22Rv1 (cell line): ENCODE measurements around the gene ADCK1.

ENCODE experiments used
- ZFX ChIP-seq: fragments of 450-650 bp; IDR thresholded peaks from 2 replicates; pipeline ENCODE4 v1.6.1; 2017; ENCODE audit warnings: antibody characterized with exemption, borderline replicate concordance
- TF ChIP-seq, protein P1 (sequence below): fragments of 450-650 bp; IDR thresholded peaks from 2 replicates; pipeline ENCODE4 v1.5.1; 2017; ENCODE audit warnings: mild to moderate bottlenecking

DNA sequence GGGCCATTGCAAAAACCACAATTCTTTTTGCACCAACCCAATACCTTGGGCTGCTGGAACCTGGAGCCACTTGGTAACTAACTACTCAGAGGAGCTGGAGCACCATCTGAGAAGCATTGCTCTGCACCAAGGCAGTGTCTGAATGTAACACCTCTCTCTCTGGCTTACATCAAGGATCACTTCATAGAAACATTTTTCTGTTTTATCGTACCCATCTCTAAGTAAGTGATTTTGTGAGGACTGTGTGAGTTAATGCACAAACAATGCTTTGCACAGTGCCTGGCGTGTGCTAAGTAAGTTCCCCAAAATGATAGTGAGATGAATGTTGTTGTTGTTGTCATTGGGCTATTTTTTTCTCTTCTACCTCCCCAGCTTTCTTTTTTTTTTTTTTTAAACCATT lies 111.4 kb downstream of the ADCK1 start:
- TF ChIP-seq, protein P1, sequence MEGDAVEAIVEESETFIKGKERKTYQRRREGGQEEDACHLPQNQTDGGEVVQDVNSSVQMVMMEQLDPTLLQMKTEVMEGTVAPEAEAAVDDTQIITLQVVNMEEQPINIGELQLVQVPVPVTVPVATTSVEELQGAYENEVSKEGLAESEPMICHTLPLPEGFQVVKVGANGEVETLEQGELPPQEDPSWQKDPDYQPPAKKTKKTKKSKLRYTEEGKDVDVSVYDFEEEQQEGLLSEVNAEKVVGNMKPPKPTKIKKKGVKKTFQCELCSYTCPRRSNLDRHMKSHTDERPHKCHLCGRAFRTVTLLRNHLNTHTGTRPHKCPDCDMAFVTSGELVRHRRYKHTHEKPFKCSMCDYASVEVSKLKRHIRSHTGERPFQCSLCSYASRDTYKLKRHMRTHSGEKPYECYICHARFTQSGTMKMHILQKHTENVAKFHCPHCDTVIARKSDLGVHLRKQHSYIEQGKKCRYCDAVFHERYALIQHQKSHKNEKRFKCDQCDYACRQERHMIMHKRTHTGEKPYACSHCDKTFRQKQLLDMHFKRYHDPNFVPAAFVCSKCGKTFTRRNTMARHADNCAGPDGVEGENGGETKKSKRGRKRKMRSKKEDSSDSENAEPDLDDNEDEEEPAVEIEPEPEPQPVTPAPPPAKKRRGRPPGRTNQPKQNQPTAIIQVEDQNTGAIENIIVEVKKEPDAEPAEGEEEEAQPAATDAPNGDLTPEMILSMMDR, result no peak
- TF ChIP-seq ZFX, result no peak
